Central memory CD8-positive, alpha-beta T cell (primary cell): ENCODE data around the gene ATP6V0A1.

Experiments used
- ATAC-seq: fragments of 150-1000 bp; cut with Tn5 transposase; replicated peaks from 2 replicates; pipeline ENCODE4 v1.10.0; 2022; ENCODE audit warnings: mild to moderate bottlenecking, moderate FRiP score, moderate number of reproducible peaks; ENCODE audit not compliant: poor library complexity, severe bottlenecking; ENCODE audit errors: extremely low read depth
- DNase-seq, 2 donors: peaks; one replicate each; pipeline ENCODE4 v3.0.0; 2021; ENCODE audit warnings: low spot score in 2 of 2
- H3K27ac Mint-ChIP-seq: one replicate; pipeline ENCODE4 v1.8.0; 2022; ENCODE audit warnings: low read depth, mild to moderate bottlenecking, moderate library complexity, mixed read lengths
- H3K27me3 Mint-ChIP-seq: one replicate; pipeline ENCODE4 v1.8.0; 2022; ENCODE audit warnings: mixed read lengths
- H3K36me3 Mint-ChIP-seq: one replicate; pipeline ENCODE4 v1.8.0; 2022; ENCODE audit warnings: mild to moderate bottlenecking, moderate library complexity, mixed read lengths; ENCODE audit not compliant: insufficient read depth
- H3K4me1 Mint-ChIP-seq: one replicate; pipeline ENCODE4 v1.8.0; 2022; ENCODE audit warnings: mixed read lengths
- H3K4me3 Mint-ChIP-seq: one replicate; pipeline ENCODE4 v1.8.0; 2022; ENCODE audit warnings: mild to moderate bottlenecking, moderate library complexity, mixed read lengths
- H3K9me3 Mint-ChIP-seq: one replicate; pipeline ENCODE4 v1.8.0; 2022; ENCODE audit warnings: mixed read lengths

Gene ATP6V0A1

GRCh38 chr17:42507671-42508070 is 49.0 kb downstream of the ATP6V0A1 start:
- ATAC-seq, result no peak
- no peak overlapping the region for H3K4me3 Mint-ChIP-seq
- no peak overlapping the region for H3K27ac Mint-ChIP-seq
- DNase-seq, result no peak
- H3K27me3 Mint-ChIP-seq, result peaks cover 53% of the 10 kb centered on the region
- no peaks in the 10 kb centered on the region for H3K36me3 Mint-ChIP-seq
- H3K9me3 Mint-ChIP-seq, result no peaks in the 10 kb centered on the region
- no peaks in the 10 kb centered on the region for H3K4me1 Mint-ChIP-seq

GRCh38 chr17:42508426-42509165 is 49.9 kb downstream of the ATP6V0A1 start:
- Mint-ChIP-seq H3K27ac (no peak overlapping the region), H3K4me1 (no peaks in the 10 kb centered on the region), H3K27me3 (peaks cover 54% of the 10 kb centered on the region), H3K9me3 (no peaks in the 10 kb centered on the region), H3K36me3 (no peaks in the 10 kb centered on the region), H3K4me3 (no peak overlapping the region)
- ATAC-seq, result no peak
- no peak for DNase-seq

- no peak for DNase-seq
- no peak for ATAC-seq
Measured at GRCh38 chr17:42509409-42509808, 50.7 kb downstream of the ATP6V0A1 start.

GRCh38 chr17:42509841-42510240 is 51.2 kb downstream of the ATP6V0A1 start:
- Mint-ChIP-seq H3K4me1 (no peaks in the 10 kb centered on the region), H3K36me3 (no peaks in the 10 kb centered on the region), H3K27ac (no peak overlapping the region), H3K27me3 (peaks cover 54% of the 10 kb centered on the region), H3K4me3 (no peak overlapping the region), H3K9me3 (no peaks in the 10 kb centered on the region)
- no peak for ATAC-seq
- DNase-seq, result no peak

More at GRCh38 chr17:42509409-42509808, 50.7 kb downstream of the ATP6V0A1 start:
- no peaks in the 10 kb centered on the region for H3K9me3 Mint-ChIP-seq
- no peaks in the 10 kb centered on the region for H3K36me3 Mint-ChIP-seq
- no peak overlapping the region for H3K4me3 Mint-ChIP-seq
- peaks cover 54% of the 10 kb centered on the region for H3K27me3 Mint-ChIP-seq
- no peaks in the 10 kb centered on the region for H3K4me1 Mint-ChIP-seq
- no peak overlapping the region for H3K27ac Mint-ChIP-seq

GRCh38 chr17:42512246-42512645 is 53.6 kb downstream of the ATP6V0A1 start:
- Mint-ChIP-seq H3K36me3 (no peaks in the 10 kb centered on the region), H3K27ac (no peak overlapping the region), H3K4me1 (peaks cover under 1% of the 10 kb centered on the region), H3K4me3 (no peak overlapping the region), H3K9me3 (no peaks in the 10 kb centered on the region), H3K27me3 (peaks cover 54% of the 10 kb centered on the region)
- DNase-seq, result no peak
- no peak for ATAC-seq

- H3K27me3 Mint-ChIP-seq, result peaks cover 49% of the 10 kb centered on the region
- no peak for DNase-seq
Measured at GRCh38 chr17:42512733-42513251, 54.1 kb downstream of the ATP6V0A1 start.

GRCh38 chr17:42513686-42514085 is 55.0 kb downstream of the ATP6V0A1 start:
- ATAC-seq, result no peak
- no peak overlapping the region for H3K4me3 Mint-ChIP-seq

More at GRCh38 chr17:42512733-42513251, 54.1 kb downstream of the ATP6V0A1 start:
- Mint-ChIP-seq H3K4me1 (peaks cover 6% of the 10 kb centered on the region), H3K27ac (no peak overlapping the region), H3K9me3 (no peaks in the 10 kb centered on the region), H3K36me3 (no peaks in the 10 kb centered on the region), H3K4me3 (no peak overlapping the region)
- no peak for ATAC-seq

GRCh38 chr17:42514279-42514678 is 55.6 kb downstream of the ATP6V0A1 start:
- no peak overlapping the region for H3K27ac Mint-ChIP-seq
- no peak for ATAC-seq
- H3K4me1 Mint-ChIP-seq, result peaks cover 8% of the 10 kb centered on the region
- H3K4me3 Mint-ChIP-seq, result no peak overlapping the region
- H3K9me3 Mint-ChIP-seq, result no peaks in the 10 kb centered on the region
- H3K27me3 Mint-ChIP-seq, result peaks cover 34% of the 10 kb centered on the region
- no peaks in the 10 kb centered on the region for H3K36me3 Mint-ChIP-seq
- DNase-seq, result no peak

More at GRCh38 chr17:42513686-42514085, 55.0 kb downstream of the ATP6V0A1 start:
- Mint-ChIP-seq H3K27ac (no peak overlapping the region), H3K9me3 (no peaks in the 10 kb centered on the region), H3K36me3 (no peaks in the 10 kb centered on the region), H3K27me3 (peaks cover 40% of the 10 kb centered on the region), H3K4me1 (peaks cover 8% of the 10 kb centered on the region)
- no peak for DNase-seq

GRCh38 chr17:42514867-42515266 is 56.2 kb downstream of the ATP6V0A1 start:
- Mint-ChIP-seq H3K4me1 (peaks cover 8% of the 10 kb centered on the region), H3K9me3 (no peaks in the 10 kb centered on the region), H3K36me3 (no peaks in the 10 kb centered on the region), H3K27me3 (peaks cover 29% of the 10 kb centered on the region), H3K27ac (no peak overlapping the region), H3K4me3 (no peak overlapping the region)
- ATAC-seq, result no peak
- DNase-seq, result no peak

GRCh38 chr17:42517516-42517915 is 58.8 kb downstream of the ATP6V0A1 start:
- no peaks in the 10 kb centered on the region for H3K36me3 Mint-ChIP-seq
- no peak overlapping the region for H3K27ac Mint-ChIP-seq
- H3K4me3 Mint-ChIP-seq, result no peak overlapping the region
- peaks cover 2% of the 10 kb centered on the region for H3K27me3 Mint-ChIP-seq
- DNase-seq, result peak; percentile 72 to 89
- peak; percentile 85 for ATAC-seq
- peaks cover 8% of the 10 kb centered on the region for H3K4me1 Mint-ChIP-seq
- no peaks in the 10 kb centered on the region for H3K9me3 Mint-ChIP-seq

GRCh38 chr17:42518046-42518754 is 59.5 kb downstream of the ATP6V0A1 start:
- no peak overlapping the region for H3K27ac Mint-ChIP-seq
- no peaks in the 10 kb centered on the region for H3K9me3 Mint-ChIP-seq
- H3K27me3 Mint-ChIP-seq, result no peaks in the 10 kb centered on the region
- ATAC-seq (no peak), DNase-seq (no peak)
- H3K36me3 Mint-ChIP-seq, result no peaks in the 10 kb centered on the region
- H3K4me3 Mint-ChIP-seq, result no peak overlapping the region
- H3K4me1 Mint-ChIP-seq, result peaks cover 8% of the 10 kb centered on the region

GRCh38 chr17:42518755-42519545 is 60.3 kb downstream of the ATP6V0A1 start:
- DNase-seq (no peak), ATAC-seq (no peak)
- Mint-ChIP-seq H3K36me3 (no peaks in the 10 kb centered on the region), H3K4me1 (peaks cover 9% of the 10 kb centered on the region), H3K27ac (no peak overlapping the region), H3K9me3 (no peaks in the 10 kb centered on the region), H3K27me3 (no peaks in the 10 kb centered on the region), H3K4me3 (no peak overlapping the region)
